Stimulated activated CD8-positive, alpha-beta memory T cell treated with anti-CD3 and anti-CD28 coated beads, Interleukin-15, amount 100 ng/mL, for 4 hours (primary cell): ENCODE measurements around the gene FRMD4B.

Experiments used
- DNase-seq, 2 donors: peaks; one replicate each; pipeline ENCODE4 v3.0.0-alpha.2; 2020; ENCODE audit warnings: low read depth in 2 of 2

Gene FRMD4B

GRCh38 chr3:69126999-69127398, 258.9 kb downstream of the FRMD4B start:
- no peak for DNase-seq

GRCh38 chr3:69126216-69126615, 259.7 kb downstream of the FRMD4B start:
- no peak for DNase-seq

GRCh38 chr3:69122403-69122802, 263.5 kb downstream of the FRMD4B start, which contains the start of gene LMOD3:
TSS of gene LMOD3 (minus strand) at chr3:69122595. CDS start at chr3:69122386, 209 bp downstream.
- DNase-seq = no peak

- no peak for DNase-seq
Observed at GRCh38 chr3:69121950-69122349, 263.9 kb downstream of the FRMD4B start.

- no peak for DNase-seq
Observed at GRCh38 chr3:69121513-69121912, 264.4 kb downstream of the FRMD4B start.

- DNase-seq = peak; percentile 25 to 72
Observed at GRCh38 chr3:69120879-69121464, 264.9 kb downstream of the FRMD4B start.
